ENCODE measurements around the gene PLCD1. TPM values are rescaled to one million over a fixed set of nuclear protein-coding genes. Genes with fewer than 3 reads are reported as not detected.

The PLCD1 gene
- total and polyA plus RNA-seq, 2 of the 13 experiments (the other 11 are each of a cell fraction or from before 2014, with no cell fraction given), result 10.1 to 12.4 TPM

Small RNA genes lying within 50 kb of the gene (microRNA-seq; reads per million reads assigned to microRNA genes)
- gene MIR26A1, result 6.8 reads per million, percentile 39 among the genes with 10 or more reads in this experiment

Small RNA genes lying within 50 kb of the gene (small RNA-seq; reads per million reads assigned to genes)
- gene MIR26A1 (ENCODE audit: insufficient read depth in 2 of 3, insufficient read length in 3 of 3, low read depth in 2 of 3, low replicate concordance in 1 of 3) (2.1 to 240 (median 60.8) reads per million in 3 experiments), gene RF00019 (ENCODE audit: insufficient read depth in 2 of 3, insufficient read length in 3 of 3, low read depth in 2 of 3, low replicate concordance in 1 of 3) (0 reads per million in 3 experiments)

Other genes starting within 250 kb of the PLCD1 start
- gene CTDSPL, start 167.8 kb downstream of the PLCD1 start, total RNA-seq (2016; rRNA removed; fragmentation: Illumina TruSeq; extraction: Trizol), result 25.0 and 26.1 TPM in 2 replicates
- 95.3 and 142 TPM in 2 replicates for gene CTDSPL, start 167.8 kb downstream of the PLCD1 start, polyA plus RNA-seq (2011; rRNA removed)
- 3.2 and 4.0 TPM in 2 replicates for gene VILL, start 38.9 kb downstream of the PLCD1 start, total RNA-seq (2016; rRNA removed; fragmentation: Illumina TruSeq; extraction: Trizol)
- 5.3 and 7.5 TPM in 2 replicates for gene VILL, start 38.9 kb downstream of the PLCD1 start, polyA plus RNA-seq (2011; rRNA removed)
- not detected in 2 replicates for gene DLEC1, start 9.6 kb upstream of the PLCD1 start, total RNA-seq (2016; rRNA removed; fragmentation: Illumina TruSeq; extraction: Trizol)
- 0.09 and 0.13 TPM in 2 replicates for gene DLEC1, start 9.6 kb upstream of the PLCD1 start, polyA plus RNA-seq (2011; rRNA removed)
- 60.8 and 107 TPM in 2 replicates for gene ACAA1, start 107.5 kb upstream of the PLCD1 start, total RNA-seq (2016; rRNA removed; fragmentation: Illumina TruSeq; extraction: Trizol)
- gene ACAA1, start 107.5 kb upstream of the PLCD1 start, polyA plus RNA-seq (2011; rRNA removed), result 188 and 221 TPM in 2 replicates
- gene MYD88, start 109.0 kb upstream of the PLCD1 start, total RNA-seq (2016; rRNA removed; fragmentation: Illumina TruSeq; extraction: Trizol), result 7.6 and 14.5 TPM in 2 replicates
- 32.7 and 36.6 TPM in 2 replicates for gene MYD88, start 109.0 kb upstream of the PLCD1 start, polyA plus RNA-seq (2011; rRNA removed)
- 32.6 and 41.1 TPM in 2 replicates for gene OXSR1, start 135.9 kb upstream of the PLCD1 start, total RNA-seq (2016; rRNA removed; fragmentation: Illumina TruSeq; extraction: Trizol)
- gene OXSR1, start 135.9 kb upstream of the PLCD1 start, polyA plus RNA-seq (2011; rRNA removed), result 25.9 and 27.4 TPM in 2 replicates
- gene SLC22A13, start 236.2 kb upstream of the PLCD1 start, total RNA-seq (2016; rRNA removed; fragmentation: Illumina TruSeq; extraction: Trizol), result not detected in 2 replicates
- gene SLC22A13, start 236.2 kb upstream of the PLCD1 start, polyA plus RNA-seq (2011; rRNA removed), result 0.10 and 0.20 TPM in 2 replicates

All from HepG2 (cell line).